H9 (cell line): Measurements from ENCODE around the gene BTBD8. TPM values are rescaled to one million over a fixed set of nuclear protein-coding genes. Genes with fewer than 3 reads are reported as not detected.

Experiments used
- DNase-seq: peaks from one replicate; pipeline ENCODE4 v3.0.0-alpha.2; 2017
- H2AFZ ChIP-seq: one replicate; pipeline ENCODE4 v1.6.1; 2013; ENCODE audit warnings: mild to moderate bottlenecking, low read length, control low read depth, moderate library complexity
- H2AK5ac ChIP-seq: 2 replicates; pipeline ENCODE4 v1.6.1; 2013; ENCODE audit warnings: low read length, control low read depth, mixed read lengths; ENCODE audit not compliant: insufficient read length
- H2BK120ac ChIP-seq: one replicate; pipeline ENCODE4 v1.6.1; 2013; ENCODE audit warnings: low read depth, mild to moderate bottlenecking, low read length, control low read depth, inconsistent platforms; ENCODE audit not compliant: poor library complexity, severe bottlenecking
- H2BK12ac ChIP-seq: 2 replicates; pipeline ENCODE4 v1.6.1; 2013; ENCODE audit warnings: low read length, control low read depth, mixed read lengths, low read depth; ENCODE audit not compliant: insufficient read length
- H2BK15ac ChIP-seq: 2 replicates; pipeline ENCODE4 v1.6.1; 2013; ENCODE audit warnings: low read depth, low read length, control low read depth
- H2BK20ac ChIP-seq: one replicate; pipeline ENCODE4 v1.6.1; 2013; ENCODE audit warnings: low read depth, mild to moderate bottlenecking, low read length, control low read depth, inconsistent platforms; ENCODE audit not compliant: poor library complexity, severe bottlenecking
- H2BK5ac ChIP-seq: 2 replicates; pipeline ENCODE4 v1.6.1; 2013; ENCODE audit warnings: low read length, control low read depth, mixed read lengths; ENCODE audit not compliant: insufficient read length
- H3K14ac ChIP-seq: 2 replicates; pipeline ENCODE4 v1.6.1; 2013; ENCODE audit warnings: low read length, control low read depth; ENCODE audit not compliant: insufficient read depth
- H3K18ac ChIP-seq: 2 replicates; pipeline ENCODE4 v1.6.1; 2013; ENCODE audit warnings: low read depth, mild to moderate bottlenecking, mixed read lengths, low read length, control low read depth; ENCODE audit not compliant: insufficient read length
- H3K23ac ChIP-seq: 2 replicates; pipeline ENCODE4 v1.6.1; 2013; ENCODE audit warnings: low read length, control low read depth, mixed read lengths, low read depth; ENCODE audit not compliant: insufficient read length
- H3K23me2 ChIP-seq: 2 replicates; pipeline ENCODE4 v1.6.1; 2013; ENCODE audit warnings: low read depth, mild to moderate bottlenecking, mixed read lengths, low read length, control low read depth; ENCODE audit not compliant: insufficient read length, poor library complexity, severe bottlenecking
- H3K27ac ChIP-seq: 2 replicates; pipeline ENCODE4 v1.5.1; 2013; ENCODE audit warnings: low read length, control low read depth, mixed read lengths, low read depth; ENCODE audit not compliant: insufficient read length
- H3K27me3 ChIP-seq: 2 replicates; pipeline ENCODE4 v1.6.1; 2013; ENCODE audit warnings: low read length, control low read depth, inconsistent platforms; ENCODE audit not compliant: insufficient read depth
- H3K4ac ChIP-seq: 2 replicates; pipeline ENCODE4 v1.6.1; 2013; ENCODE audit warnings: low read depth, mild to moderate bottlenecking, control low read depth, inconsistent platforms, low read length, moderate library complexity
- H3K4me1 ChIP-seq: 2 replicates; pipeline ENCODE4 v1.6.1; 2013; ENCODE audit warnings: low read length, control low read depth, inconsistent platforms; ENCODE audit not compliant: insufficient read depth
- H3K4me2 ChIP-seq: 2 replicates; pipeline ENCODE4 v1.6.1; 2013; ENCODE audit warnings: low read length, control low read depth, mixed read lengths; ENCODE audit not compliant: insufficient read length, insufficient read depth
- H3K56ac ChIP-seq: 2 replicates; pipeline ENCODE4 v1.6.1; 2013; ENCODE audit warnings: low read depth, mild to moderate bottlenecking, mixed read lengths, low read length, control low read depth; ENCODE audit not compliant: insufficient read length
- H3K79me1 ChIP-seq: 2 replicates; pipeline ENCODE4 v1.6.1; 2013; ENCODE audit warnings: low read depth, mild to moderate bottlenecking, moderate library complexity, low read length, control low read depth, inconsistent platforms; ENCODE audit not compliant: insufficient read depth, poor library complexity, severe bottlenecking
- H3K79me2 ChIP-seq: 2 replicates; pipeline ENCODE4 v1.6.1; 2013; ENCODE audit warnings: low read length, control low read depth, inconsistent platforms; ENCODE audit not compliant: insufficient read depth
- H3K9ac ChIP-seq: 2 replicates; pipeline ENCODE4 v1.6.1; 2013; ENCODE audit warnings: low read length, control low read depth, mixed read lengths; ENCODE audit not compliant: insufficient read length; ENCODE audit errors: extremely low read depth
- H3K9me3 ChIP-seq: one replicate; pipeline ENCODE4 v1.6.1; 2013; ENCODE audit warnings: low read depth, low read length, inconsistent platforms; ENCODE audit not compliant: control insufficient read depth
- H3T11ph ChIP-seq: one replicate; pipeline ENCODE4 v1.6.1; 2013; ENCODE audit warnings: mild to moderate bottlenecking, low read length, control low read depth, inconsistent platforms
- H4K20me1 ChIP-seq: one replicate; pipeline ENCODE4 v1.6.1; 2013; ENCODE audit not compliant: control insufficient read depth, insufficient read length, insufficient read depth
- H4K5ac ChIP-seq: 2 replicates; pipeline ENCODE4 v1.6.1; 2013; ENCODE audit warnings: low read depth, mild to moderate bottlenecking, mixed read lengths, low read length, control low read depth; ENCODE audit not compliant: insufficient read length
- H4K8ac ChIP-seq: replicated peaks from 2 replicates; pipeline ENCODE4 v1.6.1; 2013; ENCODE audit warnings: low read length, control low read depth, mixed read lengths, low read depth; ENCODE audit not compliant: insufficient read length
- H4K91ac ChIP-seq: 2 replicates; pipeline ENCODE4 v1.6.1; 2013; ENCODE audit warnings: low read depth, mild to moderate bottlenecking, moderate library complexity, mixed read lengths, low read length, control low read depth; ENCODE audit not compliant: insufficient read length
- H3K27ac Mint-ChIP-seq, 3 experiments: 2 replicates in 2 of 3; 3 replicates in 1 of 3; pipeline ENCODE4 v1.8.0; 2020 to 2021; ENCODE audit warnings: mixed read lengths in 3 of 3, mild to moderate bottlenecking in 1 of 3, moderate library complexity in 1 of 3
- H3K27me3 Mint-ChIP-seq: 2 replicates; pipeline ENCODE4 v1.8.0; 2021; ENCODE audit warnings: low read depth, mild to moderate bottlenecking, moderate library complexity, mixed read lengths
- H3K36me3 Mint-ChIP-seq, 3 experiments: 2 replicates in 2 of 3; 3 replicates in 1 of 3; pipeline ENCODE4 v1.8.0; 2020 to 2021; ENCODE audit warnings: low read depth in 3 of 3, mixed read lengths in 3 of 3; ENCODE audit not compliant: insufficient read depth in 1 of 3
- H3K4me1 Mint-ChIP-seq, 2 experiments: 2 replicates each; pipeline ENCODE4 v1.8.0; 2020; ENCODE audit warnings: mixed read lengths in 2 of 2
- H3K4me3 Mint-ChIP-seq, 2 experiments: 2 replicates in 1 of 2; 3 replicates in 1 of 2; pipeline ENCODE4 v1.8.0; 2020 to 2021; ENCODE audit warnings: mild to moderate bottlenecking in 2 of 2, mixed read lengths in 2 of 2, moderate library complexity in 1 of 2
- H3K9me3 Mint-ChIP-seq, 2 experiments: 2 replicates in 1 of 2; 3 replicates in 1 of 2; pipeline ENCODE4 v1.8.0; 2020; ENCODE audit warnings: mild to moderate bottlenecking in 2 of 2, mixed read lengths in 2 of 2, moderate library complexity in 1 of 2
- CTCF ChIP-seq: fragments of 200-600 bp; sonication (generic); conservative IDR thresholded peaks from 3 replicates; pipeline ENCODE4 v1.8.0; 2021; ENCODE audit warnings: antibody characterized with exemption, mild to moderate bottlenecking
- WGBS: extraction: QIAGEN DNeasy Blood & Tissue Kit; methylation state at CpG from one replicate; pipeline ENCODE4 v1.1.7; 2013; ENCODE audit warnings: missing lambda C conversion rate, low lambda C conversion rate, mixed read lengths; ENCODE audit not compliant: insufficient read length; ENCODE audit errors: extremely low coverage; 5-methylcytosine and 5-hydroxymethylcytosine counted together
- total RNA-seq: library from RNA; stranded (reverse); gene quantifications from 2 replicates; pipeline ENCODE4 v1.2.1, GENCODE V29; 2021

BTBD8 gene
- total RNA-seq, 1 experiment from 2014 or later = 1.4 TPM

GRCh38 chr1:92136341-92136740, 56.2 kb downstream of the BTBD8 start:
- Mint-ChIP-seq H3K36me3 (no peaks in the 10 kb centered on the region), H3K4me3 (no peak overlapping the region), H3K9me3 (no peaks in the 10 kb centered on the region), H3K27me3 (no peaks in the 10 kb centered on the region), H3K4me1 (no peaks in the 10 kb centered on the region), H3K27ac (no peak overlapping the region)
- Histone ChIP-seq H4K20me1 (no peaks in the 10 kb centered on the region), H2BK20ac (no peak overlapping the region), H2BK120ac (no peak overlapping the region), H4K8ac (no peak overlapping the region), H3K9me3 (no peaks in the 10 kb centered on the region), H3K23ac (no peak overlapping the region), H3T11ph (no peak overlapping the region), H3K18ac (no peak overlapping the region), H3K4me1 (no peaks in the 10 kb centered on the region), H3K4me2 (no peak overlapping the region), H2AK5ac (no peak overlapping the region), H3K27me3 (no peaks in the 10 kb centered on the region), H3K4ac (no peak overlapping the region), H2AFZ (no peak overlapping the region), H3K9ac (no peak overlapping the region), H3K79me2 (no peaks in the 10 kb centered on the region), H2BK5ac (no peak overlapping the region), H4K91ac (no peak overlapping the region), H3K79me1 (no peaks in the 10 kb centered on the region), H2BK15ac (no peak overlapping the region), H3K14ac (no peak overlapping the region), H3K27ac (no peak overlapping the region), H4K5ac (no peak overlapping the region), H2BK12ac (no peak overlapping the region), H3K56ac (no peak overlapping the region), H3K23me2 (no peaks in the 10 kb centered on the region)
- no CpG with 5 or more reads among the region's 2 CpGs for WGBS
- DNase-seq = no peak
- no peak for TF ChIP-seq CTCF
